ENCODE data around the gene MGAT4A. TPM values are rescaled to one million over a fixed set of nuclear protein-coding genes. Genes with fewer than 3 reads are reported as not detected.
"Not testable (repeated sequence)": the region's sequence is repeated elsewhere in the genome, so short reads cannot be mapped to it uniquely, and the experiment has no call there.

The MGAT4A gene
- total and polyA plus RNA-seq, 8 donors: 14.1 to 72.1 (median 56.7) TPM

GRCh38 chr2:98598781-98599428, 132.0 kb downstream of the MGAT4A start:
- Histone ChIP-seq H3K36me3 (peaks cover 3 to 38% (median 12%) of the 10 kb centered on the region in 3 donors), H3K4me1 (no peaks in the 10 kb centered on the region), H3K27ac (no peak overlapping the region), H3K4me3 (no peak overlapping the region), H3K9me3 (no peaks in the 10 kb centered on the region), H3K27me3 (no peaks in the 10 kb centered on the region)
- intact Hi-C loops (cut with DNase I): no loop called here
- no peak for FAIRE-seq
- peak in 3 of 4 donors; percentile 11 to 48 (median 43) for ATAC-seq
- DNase-seq: no peak
- 90 to 92% methylated on average over 1 of the region's 1 CpG for WGBS, 2 donors
- TF ChIP-seq CTCF (IDR thresholded peaks at IDR 0.05): no peak

- DNase-seq; H3K4me3 ChIP-seq; H3K4me1 ChIP-seq; H3K27ac ChIP-seq; intact Hi-C loops (cut with DNase I); H3K9me3 ChIP-seq; FAIRE-seq; ATAC-seq; H3K27me3 ChIP-seq; H3K36me3 ChIP-seq: not testable (repeated sequence)
- 93 to 96% methylated on average over 2 of the region's 4 CpGs for WGBS, 2 donors
These were observed 136.3 kb downstream of the MGAT4A start for GRCh38 chr2:98594665-98595064.

- no peak for FAIRE-seq
- peak in 1 of 4 donors; percentile 14 for ATAC-seq
These were observed 138.4 kb downstream of the MGAT4A start for GRCh38 chr2:98592565-98592964.

GRCh38 chr2:98589489-98589888, 141.4 kb downstream of the MGAT4A start:
- no peaks in the 10 kb centered on the region for H3K36me3 ChIP-seq
- no peak overlapping the region for H3K4me3 ChIP-seq
- TF ChIP-seq CTCF (IDR thresholded peaks at IDR 0.05): no peak
- H3K4me1 ChIP-seq: no peaks in the 10 kb centered on the region
- intact Hi-C loops (cut with DNase I): no loop called here
- ATAC-seq (no peak), FAIRE-seq (no peak), DNase-seq (no peak)
- H3K9me3 ChIP-seq: no peaks in the 10 kb centered on the region
- no peak overlapping the region for H3K27ac ChIP-seq
- 96 to 97% methylated on average over 4 of the region's 4 CpGs for WGBS, 2 donors
- H3K27me3 ChIP-seq: no peaks in the 10 kb centered on the region

More at GRCh38 chr2:98592565-98592964, 138.4 kb downstream of the MGAT4A start:
- 92 to 96% methylated on average over 8 of the region's 8 CpGs for WGBS, 2 donors
- H3K27me3 ChIP-seq: no peaks in the 10 kb centered on the region
- H3K4me1 ChIP-seq: no peaks in the 10 kb centered on the region
- intact Hi-C loops (cut with DNase I): no loop called here
- TF ChIP-seq CTCF (IDR thresholded peaks at IDR 0.05): no peak
- H3K36me3 ChIP-seq: no peaks in the 10 kb centered on the region
- no peak for DNase-seq
- no peak overlapping the region for H3K4me3 ChIP-seq
- H3K9me3 ChIP-seq: no peaks in the 10 kb centered on the region
- no peak overlapping the region for H3K27ac ChIP-seq

- H3K36me3 ChIP-seq: peaks cover 0 to 2% (median 0%) of the 10 kb centered on the region in 3 donors
- DNase-seq (no peak), ATAC-seq (no peak), FAIRE-seq (no peak)
- intact Hi-C loops (cut with DNase I): no loop called here
- no peaks in the 10 kb centered on the region for H3K27me3 ChIP-seq
- no peak for TF ChIP-seq CTCF (IDR thresholded peaks at IDR 0.05)
- H3K9me3 ChIP-seq: no peaks in the 10 kb centered on the region
- 82 to 86% methylated on average over 4 of the region's 4 CpGs for WGBS, 2 donors
- H3K4me3 ChIP-seq: no peak overlapping the region
- H3K4me1 ChIP-seq: no peaks in the 10 kb centered on the region
- no peak overlapping the region for H3K27ac ChIP-seq
These were observed 142.0 kb downstream of the MGAT4A start for GRCh38 chr2:98588880-98589431.
